IMR-90 (cell line): ENCODE results near the gene TBRG4. TPM values are rescaled to one million over a fixed set of nuclear protein-coding genes. Genes with fewer than 3 reads are reported as not detected.

Experiments used
- ATAC-seq: fragments of 200-7000 bp; cut with Tn5 transposase; 2 replicates; pipeline ENCODE4 v1.9.1; 2020; ENCODE audit warnings: low read depth, mild to moderate bottlenecking, moderate library complexity
- BruUV-seq: library from RNA; stranded (reverse); fragments of 400-500 nt; replicated peaks from 2 replicates; lab custom pipeline; 2021; lab: Mats Ljungman, UMichigan
- CTCF ChIA-PET: fragments of 300-600 bp; formaldehyde crosslinking; extraction: SDS; loops from one replicate; lab custom pipeline; 2021; ENCODE audit warnings: antibody characterized with exemption; lab: Yijun Ruan, JAX
- POLR2A ChIA-PET: fragments of 300-600 bp; sonication (Branson Sonifier 250); formaldehyde crosslinking; loops from one replicate; lab custom pipeline; 2022; ENCODE audit warnings: antibody characterized with exemption; ENCODE audit not compliant: unreplicated experiment; lab: Charles Lee
- DNase-seq: peaks from one replicate; pipeline ENCODE4 v3.0.0; 2013
- H2AFZ ChIP-seq: replicated peaks from 2 replicates; pipeline ENCODE3; 2013; ENCODE audit warnings: low read length, mild to moderate bottlenecking; ENCODE audit not compliant: poor library complexity
- H2AK5ac ChIP-seq: 2 replicates; pipeline ENCODE4 v1.6.1; 2013; ENCODE audit warnings: low read depth, low read length, inconsistent platforms
- H2AK9ac ChIP-seq: replicated peaks from 2 replicates; pipeline ENCODE3; 2013; ENCODE audit warnings: mild to moderate bottlenecking, low read depth, low read length, moderate library complexity; ENCODE audit not compliant: poor library complexity
- H2BK120ac ChIP-seq: 2 replicates; pipeline ENCODE4 v1.6.1; 2013; ENCODE audit warnings: low read depth, low read length, inconsistent platforms
- H2BK15ac ChIP-seq: 3 replicates; pipeline ENCODE4 v1.6.1; 2013; ENCODE audit warnings: low read depth, low read length, inconsistent platforms
- H2BK20ac ChIP-seq: 2 replicates; pipeline ENCODE4 v1.6.1; 2013; ENCODE audit warnings: low read depth, mild to moderate bottlenecking, inconsistent platforms, low read length, moderate library complexity
- H2BK5ac ChIP-seq: 2 replicates; pipeline ENCODE4 v1.6.1; 2013; ENCODE audit warnings: mild to moderate bottlenecking, low read depth, low read length, inconsistent platforms; ENCODE audit not compliant: poor library complexity, severe bottlenecking
- H3K14ac ChIP-seq: replicated peaks from 2 replicates; pipeline ENCODE4 v1.6.1; 2013; ENCODE audit warnings: low read depth, low read length, inconsistent platforms
- H3K18ac ChIP-seq: 2 replicates; pipeline ENCODE4 v1.6.1; 2013; ENCODE audit warnings: low read depth, low read length, control low read depth
- H3K23ac ChIP-seq: 2 replicates; pipeline ENCODE4 v1.6.1; 2013; ENCODE audit warnings: low read depth, low read length, inconsistent platforms
- H3K27ac ChIP-seq: 2 replicates; pipeline ENCODE4 v1.5.1; 2013; ENCODE audit warnings: mild to moderate bottlenecking, control low read depth, low read length; ENCODE audit not compliant: insufficient read depth
- H3K27me3 ChIP-seq: 2 replicates; pipeline ENCODE4 v1.6.1; 2013; ENCODE audit warnings: low read length; ENCODE audit not compliant: control insufficient read depth, insufficient read depth
- H3K36me3 ChIP-seq: 2 replicates; pipeline ENCODE4 v1.6.1; 2013; ENCODE audit warnings: low read length, mixed read lengths; ENCODE audit not compliant: control insufficient read depth, insufficient read depth
- H3K4ac ChIP-seq: 2 replicates; pipeline ENCODE4 v1.6.1; 2013; ENCODE audit warnings: low read depth, low read length, inconsistent platforms
- H3K4me1 ChIP-seq: 2 replicates; pipeline ENCODE4 v1.6.1; 2013; ENCODE audit warnings: low read length, mixed read lengths; ENCODE audit not compliant: control insufficient read depth, insufficient read depth
- H3K4me2 ChIP-seq: 2 replicates; pipeline ENCODE4 v1.6.1; 2013; ENCODE audit warnings: low read depth, mild to moderate bottlenecking, control low read depth, low read length, moderate library complexity
- H3K4me3 ChIP-seq: 2 replicates; pipeline ENCODE4 v1.5.1; 2013; ENCODE audit warnings: low read depth, mild to moderate bottlenecking, control low read depth, low read length, moderate library complexity; ENCODE audit not compliant: insufficient read depth
- H3K56ac ChIP-seq: 2 replicates; pipeline ENCODE4 v1.6.1; 2013; ENCODE audit warnings: low read length, inconsistent platforms; ENCODE audit not compliant: insufficient read depth; ENCODE audit errors: extremely low read depth
- H3K79me1 ChIP-seq, 2 experiments: 2 replicates each; pipeline ENCODE4 v1.6.1; 2013; ENCODE audit warnings: low read length in 2 of 2, inconsistent platforms in 1 of 2, low read depth in 1 of 2
- H3K9ac ChIP-seq: 2 replicates; pipeline ENCODE4 v1.6.1; 2013; ENCODE audit warnings: low read depth, low read length, control low read depth
- H3K9me1 ChIP-seq: 2 replicates; pipeline ENCODE4 v1.6.1; 2013; ENCODE audit warnings: low read length, inconsistent platforms; ENCODE audit not compliant: insufficient read depth
- H3K9me3 ChIP-seq: 2 replicates; pipeline ENCODE4 v1.6.1; 2013; ENCODE audit warnings: low read length; ENCODE audit not compliant: control insufficient read depth, insufficient read depth
- H4K20me1 ChIP-seq: 2 replicates; pipeline ENCODE4 v1.6.1; 2013; ENCODE audit warnings: low read length, inconsistent platforms; ENCODE audit not compliant: insufficient read depth
- H4K5ac ChIP-seq: 2 replicates; pipeline ENCODE4 v1.6.1; 2013; ENCODE audit warnings: mild to moderate bottlenecking, low read depth, low read length, control low read depth
- H4K8ac ChIP-seq, 2 experiments: 2 replicates each; pipeline ENCODE4 v1.6.1; 2013; ENCODE audit warnings: low read depth in 2 of 2, low read length in 2 of 2, control low read depth in 1 of 2, inconsistent platforms in 1 of 2
- H4K91ac ChIP-seq: 2 replicates; pipeline ENCODE4 v1.6.1; 2013; ENCODE audit warnings: low read depth, low read length, inconsistent platforms; ENCODE audit not compliant: insufficient read depth
- BHLHE40 ChIP-seq: fragments of 150-350 bp; IDR thresholded peaks from 2 replicates; pipeline ENCODE4 v1.6.1; 2016; ENCODE audit warnings: mild to moderate bottlenecking, low read depth, low read length
- CHD1 ChIP-seq: IDR thresholded peaks from 2 replicates; pipeline ENCODE4 v1.6.1; 2012; ENCODE audit warnings: low read depth, low read length, improper control_type of control experiment
- CTCF ChIP-seq: conservative IDR thresholded peaks from 2 replicates; pipeline ENCODE4 v1.5.1; 2012; ENCODE audit warnings: mild to moderate bottlenecking, low read depth, low read length, improper control_type of control experiment
- NFE2L2 ChIP-seq: fragments of 150-350 bp; IDR thresholded peaks from 2 replicates; pipeline ENCODE4 v1.6.1; 2016; ENCODE audit warnings: low read depth, mild to moderate bottlenecking, low read length
- WGBS, 2 experiments: methylation state at CpG; one replicate each; pipeline versions ENCODE4 v1.1.5 to v1.1.7; 2013; ENCODE audit warnings: missing lambda C conversion rate in 2 of 2; ENCODE audit not compliant: insufficient read length in 1 of 2; ENCODE audit errors: extremely low coverage in 2 of 2; 5-methylcytosine and 5-hydroxymethylcytosine counted together
- dilution Hi-C: fragments of 300-500 bp; cut with HindIII; formaldehyde crosslinking; loops from one replicate; pipeline ENCODE4 v1.14.3; 2018; ENCODE audit warnings: low sequenced_read_pairs; ENCODE audit not compliant: unreplicated experiment
- in situ Hi-C: fragments of 300-500 bp; cut with MboI; formaldehyde crosslinking; loops from 3 replicates; pipeline ENCODE4 v1.14.3; 2019; ENCODE audit warnings: low sequenced_read_pairs, inconsistent platforms, mixed read lengths
- intact Hi-C: fragments of 100-400 bp; cut with micrococcal nuclease; formaldehyde crosslinking; loops from 2 replicates; pipeline ENCODE4 v1.10.0; 2022
- polyA plus RNA-seq, 3 experiments: library from polyadenylated mRNA; depleted of rRNA; stranded (reverse); fragments of >200 nt; gene quantifications; 2 replicates each; pipeline ENCODE4 v1.2.3, GENCODE V29; 2012; ENCODE audit warnings: low replicate concordance in 1 of 3
- total RNA-seq: library from RNA; depleted of rRNA; stranded (reverse); fragments of >200 nt; gene quantifications from 2 replicates; pipeline ENCODE4 v1.2.3, GENCODE V29; 2012

Gene TBRG4
- total and polyA plus RNA-seq, 2 of the 4 experiments (the other 2 are of a cell fraction): 71.6 to 77.6 TPM

- H3K4me2 ChIP-seq: no peak overlapping the region
- H3K9ac ChIP-seq: no peak overlapping the region
- H3K4me1 ChIP-seq: no peaks in the 10 kb centered on the region
- no peak overlapping the region for H2BK20ac ChIP-seq
- dilution Hi-C loops: no loop called here
- DNase-seq (no peak), ATAC-seq (no peak)
- TF ChIP-seq BHLHE40 (no peak), NFE2L2 (no peak), CHD1 (no peak), CTCF (no peak)
- no peaks in the 10 kb centered on the region for H3K36me3 ChIP-seq
- CTCF ChIA-PET: no interaction called here
- 100% methylated on average over 2 of the region's 9 CpGs; no CpG with 5 or more reads in 1 of the 2 experiments for WGBS, 2 experiments
- no peak overlapping the region for H3K56ac ChIP-seq
- no peak overlapping the region for H2AK9ac ChIP-seq
- no peak overlapping the region for H3K14ac ChIP-seq
- no peaks in the 10 kb centered on the region for H3K79me1 ChIP-seq
- no peak overlapping the region for H4K8ac ChIP-seq
- no peaks in the 10 kb centered on the region for H3K9me1 ChIP-seq
- H3K4ac ChIP-seq: no peak overlapping the region
- H2BK5ac ChIP-seq: no peak overlapping the region
- no peak overlapping the region for H4K5ac ChIP-seq
- POLR2A ChIA-PET: no interaction called here
- H2AK5ac ChIP-seq: no peak overlapping the region
- H3K9me3 ChIP-seq: no peaks in the 10 kb centered on the region
- no peak overlapping the region for H2BK15ac ChIP-seq
- no peak overlapping the region for H2BK120ac ChIP-seq
- H3K23ac ChIP-seq: no peak overlapping the region
- H2AFZ ChIP-seq: no peak overlapping the region
- peaks cover 55% of the 10 kb centered on the region for H3K27me3 ChIP-seq
- intact Hi-C loops: no loop called here
- no peaks in the 10 kb centered on the region for H4K20me1 ChIP-seq
- no TSS peak for BruUV-seq
- H3K18ac ChIP-seq: no peak overlapping the region
- no peak overlapping the region for H3K27ac ChIP-seq
- no peak overlapping the region for H4K91ac ChIP-seq
- in situ Hi-C loops: loop anchor here (5.0 to 10.0 kb wide), 2 partner anchors 101 to 704 kb away; no protein-coding TSS in a partner anchor
- no peak overlapping the region for H3K4me3 ChIP-seq
Observed at GRCh38 chr7:45151131-45151684, 39.7 kb upstream of the TBRG4 start.
